IMR-90 (cell line): ENCODE data around the gene TRIM24. TPM values are rescaled to one million over a fixed set of nuclear protein-coding genes. Genes with fewer than 3 reads are reported as not detected.

Experiments
- ATAC-seq: fragments of 200-7000 bp; cut with Tn5 transposase; 2 replicates; pipeline ENCODE4 v1.9.1; 2020; ENCODE audit warnings: low read depth, mild to moderate bottlenecking, moderate library complexity
- BruUV-seq: library from RNA; stranded (reverse); fragments of 400-500 nt; replicated peaks from 2 replicates; lab custom pipeline; 2021; lab: Mats Ljungman, UMichigan
- CTCF ChIA-PET: fragments of 300-600 bp; formaldehyde crosslinking; extraction: SDS; loops from one replicate; lab custom pipeline; 2021; ENCODE audit warnings: antibody characterized with exemption; lab: Yijun Ruan, JAX
- POLR2A ChIA-PET: fragments of 300-600 bp; sonication (Branson Sonifier 250); formaldehyde crosslinking; loops from one replicate; lab custom pipeline; 2022; ENCODE audit warnings: antibody characterized with exemption; ENCODE audit not compliant: unreplicated experiment; lab: Charles Lee
- DNase-seq: peaks from one replicate; pipeline ENCODE4 v3.0.0; 2013
- H2AFZ ChIP-seq: replicated peaks from 2 replicates; pipeline ENCODE3; 2013; ENCODE audit warnings: low read length, mild to moderate bottlenecking; ENCODE audit not compliant: poor library complexity
- H2AK5ac ChIP-seq: 2 replicates; pipeline ENCODE4 v1.6.1; 2013; ENCODE audit warnings: low read depth, low read length, inconsistent platforms
- H2AK9ac ChIP-seq: replicated peaks from 2 replicates; pipeline ENCODE3; 2013; ENCODE audit warnings: mild to moderate bottlenecking, low read depth, low read length, moderate library complexity; ENCODE audit not compliant: poor library complexity
- H2BK120ac ChIP-seq: 2 replicates; pipeline ENCODE4 v1.6.1; 2013; ENCODE audit warnings: low read depth, low read length, inconsistent platforms
- H2BK15ac ChIP-seq: 3 replicates; pipeline ENCODE4 v1.6.1; 2013; ENCODE audit warnings: low read depth, low read length, inconsistent platforms
- H2BK20ac ChIP-seq: 2 replicates; pipeline ENCODE4 v1.6.1; 2013; ENCODE audit warnings: low read depth, mild to moderate bottlenecking, inconsistent platforms, low read length, moderate library complexity
- H2BK5ac ChIP-seq: 2 replicates; pipeline ENCODE4 v1.6.1; 2013; ENCODE audit warnings: mild to moderate bottlenecking, low read depth, low read length, inconsistent platforms; ENCODE audit not compliant: poor library complexity, severe bottlenecking
- H3K14ac ChIP-seq: replicated peaks from 2 replicates; pipeline ENCODE4 v1.6.1; 2013; ENCODE audit warnings: low read depth, low read length, inconsistent platforms
- H3K18ac ChIP-seq: 2 replicates; pipeline ENCODE4 v1.6.1; 2013; ENCODE audit warnings: low read depth, low read length, control low read depth
- H3K23ac ChIP-seq: 2 replicates; pipeline ENCODE4 v1.6.1; 2013; ENCODE audit warnings: low read depth, low read length, inconsistent platforms
- H3K27ac ChIP-seq: 2 replicates; pipeline ENCODE4 v1.5.1; 2013; ENCODE audit warnings: mild to moderate bottlenecking, control low read depth, low read length; ENCODE audit not compliant: insufficient read depth
- H3K27me3 ChIP-seq: 2 replicates; pipeline ENCODE4 v1.6.1; 2013; ENCODE audit warnings: low read length; ENCODE audit not compliant: control insufficient read depth, insufficient read depth
- H3K36me3 ChIP-seq: 2 replicates; pipeline ENCODE4 v1.6.1; 2013; ENCODE audit warnings: low read length, mixed read lengths; ENCODE audit not compliant: control insufficient read depth, insufficient read depth
- H3K4ac ChIP-seq: 2 replicates; pipeline ENCODE4 v1.6.1; 2013; ENCODE audit warnings: low read depth, low read length, inconsistent platforms
- H3K4me1 ChIP-seq: 2 replicates; pipeline ENCODE4 v1.6.1; 2013; ENCODE audit warnings: low read length, mixed read lengths; ENCODE audit not compliant: control insufficient read depth, insufficient read depth
- H3K4me2 ChIP-seq: 2 replicates; pipeline ENCODE4 v1.6.1; 2013; ENCODE audit warnings: low read depth, mild to moderate bottlenecking, control low read depth, low read length, moderate library complexity
- H3K4me3 ChIP-seq: 2 replicates; pipeline ENCODE4 v1.5.1; 2013; ENCODE audit warnings: low read depth, mild to moderate bottlenecking, control low read depth, low read length, moderate library complexity; ENCODE audit not compliant: insufficient read depth
- H3K56ac ChIP-seq: 2 replicates; pipeline ENCODE4 v1.6.1; 2013; ENCODE audit warnings: low read length, inconsistent platforms; ENCODE audit not compliant: insufficient read depth; ENCODE audit errors: extremely low read depth
- H3K79me1 ChIP-seq, 2 experiments: 2 replicates each; pipeline ENCODE4 v1.6.1; 2013; ENCODE audit warnings: low read length in 2 of 2, inconsistent platforms in 1 of 2, low read depth in 1 of 2
- H3K9ac ChIP-seq: 2 replicates; pipeline ENCODE4 v1.6.1; 2013; ENCODE audit warnings: low read depth, low read length, control low read depth
- H3K9me1 ChIP-seq: 2 replicates; pipeline ENCODE4 v1.6.1; 2013; ENCODE audit warnings: low read length, inconsistent platforms; ENCODE audit not compliant: insufficient read depth
- H3K9me3 ChIP-seq: 2 replicates; pipeline ENCODE4 v1.6.1; 2013; ENCODE audit warnings: low read length; ENCODE audit not compliant: control insufficient read depth, insufficient read depth
- H4K20me1 ChIP-seq: 2 replicates; pipeline ENCODE4 v1.6.1; 2013; ENCODE audit warnings: low read length, inconsistent platforms; ENCODE audit not compliant: insufficient read depth
- H4K5ac ChIP-seq: 2 replicates; pipeline ENCODE4 v1.6.1; 2013; ENCODE audit warnings: mild to moderate bottlenecking, low read depth, low read length, control low read depth
- H4K8ac ChIP-seq, 2 experiments: 2 replicates each; pipeline ENCODE4 v1.6.1; 2013; ENCODE audit warnings: low read depth in 2 of 2, low read length in 2 of 2, control low read depth in 1 of 2, inconsistent platforms in 1 of 2
- H4K91ac ChIP-seq: 2 replicates; pipeline ENCODE4 v1.6.1; 2013; ENCODE audit warnings: low read depth, low read length, inconsistent platforms; ENCODE audit not compliant: insufficient read depth
- BHLHE40 ChIP-seq: fragments of 150-350 bp; IDR thresholded peaks from 2 replicates; pipeline ENCODE4 v1.6.1; 2016; ENCODE audit warnings: mild to moderate bottlenecking, low read depth, low read length
- CEBPB ChIP-seq: IDR thresholded peaks from 2 replicates; pipeline ENCODE4 v1.6.1; 2012; ENCODE audit warnings: low read depth, low read length, improper control_type of control experiment
- CHD1 ChIP-seq: IDR thresholded peaks from 2 replicates; pipeline ENCODE4 v1.6.1; 2012; ENCODE audit warnings: low read depth, low read length, improper control_type of control experiment
- CTCF ChIP-seq: conservative IDR thresholded peaks from 2 replicates; pipeline ENCODE4 v1.5.1; 2012; ENCODE audit warnings: mild to moderate bottlenecking, low read depth, low read length, improper control_type of control experiment
- ELK1 ChIP-seq: fragments of 150-350 bp; IDR thresholded peaks from 2 replicates; pipeline ENCODE4 v1.6.1; 2016; ENCODE audit warnings: low read depth, mild to moderate bottlenecking, low read length, moderate library complexity, borderline replicate concordance
- FOS ChIP-seq: fragments of 150-350 bp; IDR thresholded peaks from 2 replicates; pipeline ENCODE4 v1.6.1; 2016; ENCODE audit warnings: low read depth, low read length
- MAFK ChIP-seq: IDR thresholded peaks from 2 replicates; pipeline ENCODE4 v1.6.1; 2012; ENCODE audit warnings: low read depth, low read length, improper control_type of control experiment
- MAZ ChIP-seq: IDR thresholded peaks from 2 replicates; pipeline ENCODE4 v1.6.1; 2012; ENCODE audit warnings: low read depth, mild to moderate bottlenecking, low read length, improper control_type of control experiment, moderate library complexity, borderline replicate concordance
- MXI1 ChIP-seq: IDR thresholded peaks from 2 replicates; pipeline ENCODE4 v1.6.1; 2012; ENCODE audit warnings: low read depth, mild to moderate bottlenecking, low read length, moderate library complexity, borderline replicate concordance
- NFE2L2 ChIP-seq: fragments of 150-350 bp; IDR thresholded peaks from 2 replicates; pipeline ENCODE4 v1.6.1; 2016; ENCODE audit warnings: low read depth, mild to moderate bottlenecking, low read length
- POLR2A ChIP-seq: IDR thresholded peaks from 2 replicates; pipeline ENCODE4 v1.6.1; 2012; ENCODE audit warnings: mild to moderate bottlenecking, low read depth, low read length
- RAD21 ChIP-seq: IDR thresholded peaks from 2 replicates; pipeline ENCODE4 v1.6.1; 2012; ENCODE audit warnings: low read length, improper control_type of control experiment
- RCOR1 ChIP-seq: IDR thresholded peaks from 2 replicates; pipeline ENCODE4 v1.6.1; 2012; ENCODE audit warnings: mild to moderate bottlenecking, low read length, improper control_type of control experiment; ENCODE audit not compliant: insufficient replicate concordance
- RFX5 ChIP-seq: IDR thresholded peaks from 2 replicates; pipeline ENCODE4 v1.8.0; 2012; ENCODE audit warnings: low read depth, mild to moderate bottlenecking, low read length, moderate library complexity
- SMC3 ChIP-seq: fragments of 150-350 bp; IDR thresholded peaks from 2 replicates; pipeline ENCODE4 v1.6.1; 2016; ENCODE audit warnings: low read depth, mild to moderate bottlenecking, antibody characterized with exemption, low read length, moderate library complexity
- USF2 ChIP-seq: fragments of 150-350 bp; IDR thresholded peaks from 2 replicates; pipeline ENCODE4 v1.6.1; 2017; ENCODE audit warnings: mild to moderate bottlenecking, antibody characterized with exemption, low read length, low read depth
- WGBS, 2 experiments: methylation state at CpG; one replicate each; pipeline versions ENCODE4 v1.1.5 to v1.1.7; 2013; ENCODE audit warnings: missing lambda C conversion rate in 2 of 2; ENCODE audit not compliant: insufficient read length in 1 of 2; ENCODE audit errors: extremely low coverage in 2 of 2; 5-methylcytosine and 5-hydroxymethylcytosine counted together
- dilution Hi-C: fragments of 300-500 bp; cut with HindIII; formaldehyde crosslinking; loops from one replicate; pipeline ENCODE4 v1.14.3; 2018; ENCODE audit warnings: low sequenced_read_pairs; ENCODE audit not compliant: unreplicated experiment
- in situ Hi-C: fragments of 300-500 bp; cut with MboI; formaldehyde crosslinking; loops from 3 replicates; pipeline ENCODE4 v1.14.3; 2019; ENCODE audit warnings: low sequenced_read_pairs, inconsistent platforms, mixed read lengths
- intact Hi-C: fragments of 100-400 bp; cut with micrococcal nuclease; formaldehyde crosslinking; loops from 2 replicates; pipeline ENCODE4 v1.10.0; 2022
- polyA plus RNA-seq, 3 experiments: library from polyadenylated mRNA; depleted of rRNA; stranded (reverse); fragments of >200 nt; gene quantifications; 2 replicates each; pipeline ENCODE4 v1.2.3, GENCODE V29; 2012; ENCODE audit warnings: low replicate concordance in 1 of 3
- total RNA-seq: library from RNA; depleted of rRNA; stranded (reverse); fragments of >200 nt; gene quantifications from 2 replicates; pipeline ENCODE4 v1.2.3, GENCODE V29; 2012

TRIM24 gene
- total and polyA plus RNA-seq, 2 of the 4 experiments (the other 2 are of a cell fraction): 4.1 to 5.7 TPM

GRCh38 chr7:138477081-138477578 is 17.1 kb downstream of the TRIM24 start:
- no peak overlapping the region for H4K8ac ChIP-seq
- H4K5ac ChIP-seq: no peak overlapping the region
- H3K4me2 ChIP-seq: no peak overlapping the region
- no peaks in the 10 kb centered on the region for H3K36me3 ChIP-seq
- in situ Hi-C loops (no loop called here), intact Hi-C loops (no loop called here), dilution Hi-C loops (no loop called here)
- H3K18ac ChIP-seq: no peak overlapping the region
- H3K9me1 ChIP-seq: no peaks in the 10 kb centered on the region; the same call in 1 of the 2 replicates
- H2BK5ac ChIP-seq: no peak overlapping the region
- no peak overlapping the region for H2AFZ ChIP-seq
- H2BK15ac ChIP-seq: no peak overlapping the region
- H2BK120ac ChIP-seq: no peak overlapping the region
- no peak overlapping the region for H3K27ac ChIP-seq
- peaks cover 17 to 45% of the 10 kb centered on the region in 2 experiments; a peak in 3 of 4 replicates for H3K79me1 ChIP-seq
- H2AK9ac ChIP-seq: no peak overlapping the region
- no peak overlapping the region for H3K9ac ChIP-seq
- no peak overlapping the region for H4K91ac ChIP-seq
- no TSS peak for BruUV-seq
- H3K27me3 ChIP-seq: no peaks in the 10 kb centered on the region
- H3K56ac ChIP-seq: no peak overlapping the region
- no peak overlapping the region for H3K14ac ChIP-seq
- no peak overlapping the region for H3K23ac ChIP-seq
- ChIA-PET POLR2A (no interaction called here), CTCF (no interaction called here)
- H2AK5ac ChIP-seq: no peak overlapping the region
- DNase-seq (no peak), ATAC-seq (no peak)
- no peak overlapping the region for H3K4me3 ChIP-seq
- TF ChIP-seq FOS: no peak
- TF ChIP-seq RFX5: no peak
- no peak for TF ChIP-seq RAD21
- TF ChIP-seq NFE2L2: no peak
- no peak for TF ChIP-seq CEBPB
- TF ChIP-seq MXI1: no peak
- no peak for TF ChIP-seq BHLHE40
- TF ChIP-seq MAZ: no peak
- no peak for TF ChIP-seq SMC3
- TF ChIP-seq POLR2A: no peak
- no peak for TF ChIP-seq CTCF
- TF ChIP-seq CHD1: no peak
- TF ChIP-seq USF2: no peak
- no peak for TF ChIP-seq RCOR1
- no peak for TF ChIP-seq ELK1
- TF ChIP-seq MAFK: no peak
- H3K4ac ChIP-seq: no peak overlapping the region
- no CpG with 5 or more reads among the region's 4 CpGs for WGBS, 2 experiments
- no peaks in the 10 kb centered on the region for H3K4me1 ChIP-seq
- no peak overlapping the region for H2BK20ac ChIP-seq
- H4K20me1 ChIP-seq: 0 out of 2 replicates have a peak, but pooled peaks cover 4% of the 10 kb centered on the region
- no peaks in the 10 kb centered on the region for H3K9me3 ChIP-seq
